ENCODE results near the gene TACC3.

The TACC3 gene

GRCh38 chr4:1783015-1783414 lies 61.7 kb downstream of the TACC3 start:
- Histone ChIP-seq H3K36me3 (ENCODE audit: control insufficient read depth, insufficient read depth, low read length) (no peaks in the 10 kb centered on the region), H3K27me3 (ENCODE audit: control insufficient read depth, insufficient read depth, low read length) (no peaks in the 10 kb centered on the region), H3K4me3 (ENCODE audit: low read depth, low read length) (no peak overlapping the region), H3K9ac (ENCODE audit: low read depth, low read length) (no peak overlapping the region), H3K9me3 (ENCODE audit: control insufficient read depth, insufficient read depth, low read length) (no peaks in the 10 kb centered on the region), H3K4me1 (ENCODE audit: control insufficient read depth, insufficient read depth, low read length) (peaks cover 12% of the 10 kb centered on the region), H3K27ac (ENCODE audit: low read depth, low read length) (no peak overlapping the region)

- H3K4me1 ChIP-seq (ENCODE audit: control insufficient read depth, insufficient read depth, low read length), result peaks cover 5% of the 10 kb centered on the region; the same call in 1 of the 2 replicates
- H3K4me3 ChIP-seq (ENCODE audit: low read depth, low read length), result no peak overlapping the region
- H3K9me3 ChIP-seq (ENCODE audit: control insufficient read depth, insufficient read depth, low read length), result no peaks in the 10 kb centered on the region
- no peaks in the 10 kb centered on the region; the same call in 1 of the 2 replicates for H3K27me3 ChIP-seq (ENCODE audit: control insufficient read depth, insufficient read depth, low read length)
- no peak overlapping the region for H3K27ac ChIP-seq (ENCODE audit: low read depth, low read length)
- H3K36me3 ChIP-seq (ENCODE audit: control insufficient read depth, insufficient read depth, low read length), result no peaks in the 10 kb centered on the region
- no peak overlapping the region for H3K9ac ChIP-seq (ENCODE audit: low read depth, low read length)
These were observed 62.6 kb downstream of the TACC3 start for GRCh38 chr4:1783970-1784369.

GRCh38 chr4:1784395-1784788 lies 63.1 kb downstream of the TACC3 start:
- Histone ChIP-seq H3K4me1 (ENCODE audit: control insufficient read depth, insufficient read depth, low read length) (peaks cover 4% of the 10 kb centered on the region; the same call in 1 of the 2 replicates), H3K27me3 (ENCODE audit: control insufficient read depth, insufficient read depth, low read length) (no peaks in the 10 kb centered on the region; the same call in 1 of the 2 replicates), H3K4me3 (ENCODE audit: low read depth, low read length) (no peak overlapping the region), H3K9ac (ENCODE audit: low read depth, low read length) (no peak overlapping the region), H3K27ac (ENCODE audit: low read depth, low read length) (no peak overlapping the region), H3K36me3 (ENCODE audit: control insufficient read depth, insufficient read depth, low read length) (no peaks in the 10 kb centered on the region), H3K9me3 (ENCODE audit: control insufficient read depth, insufficient read depth, low read length) (no peaks in the 10 kb centered on the region)

- Histone ChIP-seq H3K27ac (ENCODE audit: low read depth, low read length) (no peak overlapping the region), H3K4me3 (ENCODE audit: low read depth, low read length) (no peak overlapping the region), H3K36me3 (ENCODE audit: control insufficient read depth, insufficient read depth, low read length) (no peaks in the 10 kb centered on the region), H3K9me3 (ENCODE audit: control insufficient read depth, insufficient read depth, low read length) (no peaks in the 10 kb centered on the region), H3K9ac (ENCODE audit: low read depth, low read length) (no peak overlapping the region), H3K27me3 (ENCODE audit: control insufficient read depth, insufficient read depth, low read length) (no peaks in the 10 kb centered on the region; the same call in 1 of the 2 replicates), H3K4me1 (ENCODE audit: control insufficient read depth, insufficient read depth, low read length) (no peaks in the 10 kb centered on the region)
These were observed 63.7 kb downstream of the TACC3 start for GRCh38 chr4:1784789-1785591.

GRCh38 chr4:1785592-1785991 lies 64.3 kb downstream of the TACC3 start:
- H3K9ac ChIP-seq (ENCODE audit: low read depth, low read length), result no peak overlapping the region
- H3K27ac ChIP-seq (ENCODE audit: low read depth, low read length), result no peak overlapping the region
- peaks cover 3% of the 10 kb centered on the region for H3K27me3 ChIP-seq (ENCODE audit: control insufficient read depth, insufficient read depth, low read length)
- H3K9me3 ChIP-seq (ENCODE audit: control insufficient read depth, insufficient read depth, low read length), result no peaks in the 10 kb centered on the region
- H3K4me3 ChIP-seq (ENCODE audit: low read depth, low read length), result no peak overlapping the region
- H3K36me3 ChIP-seq (ENCODE audit: control insufficient read depth, insufficient read depth, low read length), result no peaks in the 10 kb centered on the region
- no peaks in the 10 kb centered on the region for H3K4me1 ChIP-seq (ENCODE audit: control insufficient read depth, insufficient read depth, low read length)

GRCh38 chr4:1786544-1787362 lies 65.4 kb downstream of the TACC3 start:
- H3K4me3 ChIP-seq (ENCODE audit: low read depth, low read length), result no peak overlapping the region
- H3K27me3 ChIP-seq (ENCODE audit: control insufficient read depth, insufficient read depth, low read length), result peaks cover 15% of the 10 kb centered on the region
- H3K4me1 ChIP-seq (ENCODE audit: control insufficient read depth, insufficient read depth, low read length), result no peaks in the 10 kb centered on the region
- no peaks in the 10 kb centered on the region for H3K36me3 ChIP-seq (ENCODE audit: control insufficient read depth, insufficient read depth, low read length)
- no peaks in the 10 kb centered on the region for H3K9me3 ChIP-seq (ENCODE audit: control insufficient read depth, insufficient read depth, low read length)
- no peak overlapping the region for H3K9ac ChIP-seq (ENCODE audit: low read depth, low read length)
- no peak overlapping the region for H3K27ac ChIP-seq (ENCODE audit: low read depth, low read length)

GRCh38 chr4:1787411-1788077 lies 66.2 kb downstream of the TACC3 start:
- no peaks in the 10 kb centered on the region for H3K36me3 ChIP-seq (ENCODE audit: control insufficient read depth, insufficient read depth, low read length)
- peaks cover 23% of the 10 kb centered on the region for H3K27me3 ChIP-seq (ENCODE audit: control insufficient read depth, insufficient read depth, low read length)
- H3K9ac ChIP-seq (ENCODE audit: low read depth, low read length), result no peak overlapping the region
- no peaks in the 10 kb centered on the region for H3K9me3 ChIP-seq (ENCODE audit: control insufficient read depth, insufficient read depth, low read length)
- H3K4me1 ChIP-seq (ENCODE audit: control insufficient read depth, insufficient read depth, low read length), result peaks cover 2% of the 10 kb centered on the region; the same call in 1 of the 2 replicates
- no peak overlapping the region for H3K4me3 ChIP-seq (ENCODE audit: low read depth, low read length)
- H3K27ac ChIP-seq (ENCODE audit: low read depth, low read length), result no peak overlapping the region

GRCh38 chr4:1788254-1788973 lies 67.1 kb downstream of the TACC3 start:
- Histone ChIP-seq H3K4me1 (ENCODE audit: control insufficient read depth, insufficient read depth, low read length) (peaks cover 3% of the 10 kb centered on the region; the same call in 1 of the 2 replicates), H3K27ac (ENCODE audit: low read depth, low read length) (no peak overlapping the region), H3K9ac (ENCODE audit: low read depth, low read length) (no peak overlapping the region), H3K4me3 (ENCODE audit: low read depth, low read length) (no peak overlapping the region), H3K9me3 (ENCODE audit: control insufficient read depth, insufficient read depth, low read length) (no peaks in the 10 kb centered on the region), H3K27me3 (ENCODE audit: control insufficient read depth, insufficient read depth, low read length) (peaks cover 25% of the 10 kb centered on the region), H3K36me3 (ENCODE audit: control insufficient read depth, insufficient read depth, low read length) (no peaks in the 10 kb centered on the region)

- H3K27ac ChIP-seq (ENCODE audit: low read depth, low read length), result no peak overlapping the region
- no peaks in the 10 kb centered on the region for H3K9me3 ChIP-seq (ENCODE audit: control insufficient read depth, insufficient read depth, low read length)
- no peaks in the 10 kb centered on the region for H3K36me3 ChIP-seq (ENCODE audit: control insufficient read depth, insufficient read depth, low read length)
- peaks cover 34% of the 10 kb centered on the region for H3K27me3 ChIP-seq (ENCODE audit: control insufficient read depth, insufficient read depth, low read length)
- no peak overlapping the region for H3K9ac ChIP-seq (ENCODE audit: low read depth, low read length)
- peaks cover 3% of the 10 kb centered on the region; the same call in 1 of the 2 replicates for H3K4me1 ChIP-seq (ENCODE audit: control insufficient read depth, insufficient read depth, low read length)
- no peak overlapping the region for H3K4me3 ChIP-seq (ENCODE audit: low read depth, low read length)
These were observed 68.2 kb downstream of the TACC3 start for GRCh38 chr4:1789552-1789951.

- Histone ChIP-seq H3K9me3 (ENCODE audit: control insufficient read depth, insufficient read depth, low read length) (no peaks in the 10 kb centered on the region), H3K27me3 (ENCODE audit: control insufficient read depth, insufficient read depth, low read length) (peaks cover 36% of the 10 kb centered on the region), H3K36me3 (ENCODE audit: control insufficient read depth, insufficient read depth, low read length) (no peaks in the 10 kb centered on the region), H3K9ac (ENCODE audit: low read depth, low read length) (no peak overlapping the region), H3K27ac (ENCODE audit: low read depth, low read length) (no peak overlapping the region), H3K4me3 (ENCODE audit: low read depth, low read length) (no peak overlapping the region), H3K4me1 (ENCODE audit: control insufficient read depth, insufficient read depth, low read length) (peaks cover 3% of the 10 kb centered on the region; the same call in 1 of the 2 replicates)
These were observed 68.7 kb downstream of the TACC3 start for GRCh38 chr4:1790005-1790404.
